Measurements from ENCODE around the gene TKT. TPM values are rescaled to one million over a fixed set of nuclear protein-coding genes. Genes with fewer than 3 reads are reported as not detected.

TKT gene
- total RNA-seq, 1 experiment from 2014 or later, result 446 TPM

DNA sequence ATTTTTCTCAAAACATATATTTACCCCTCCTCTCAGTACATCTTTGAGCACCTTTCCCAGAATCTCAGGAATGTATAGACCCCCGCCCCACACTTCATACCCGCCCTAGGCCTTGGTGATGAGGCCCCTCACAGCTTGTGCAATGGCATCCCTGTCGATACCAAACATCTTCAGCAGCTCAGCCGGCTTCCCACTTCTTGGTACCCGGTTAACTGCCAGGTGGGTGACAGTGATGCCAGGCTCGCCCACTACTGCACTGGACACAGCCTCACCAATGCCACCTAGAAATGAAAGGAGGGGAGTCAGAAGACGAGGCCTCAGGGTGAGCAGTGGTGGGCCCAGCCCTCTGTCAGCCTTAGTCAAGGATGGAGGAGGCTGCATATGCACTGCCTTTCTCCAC lies 30.2 kb downstream of the TKT start:
- intact Hi-C loops (cut with micrococcal nuclease; ENCODE audit: unreplicated experiment), result no loop called here
- TF ChIP-seq CTCF (IDR thresholded peaks at IDR 0.05; ENCODE audit: unreplicated experiment), result no peak
- H3K9me3 Mint-ChIP-seq (ENCODE audit: low read depth, unreplicated experiment), result no peaks in the 10 kb centered on the region
- H3K27ac Mint-ChIP-seq (ENCODE audit: unreplicated experiment), result no peak overlapping the region
- no peak for DNase-seq
- no peaks in the 10 kb centered on the region for H3K4me1 Mint-ChIP-seq (ENCODE audit: low read depth, unreplicated experiment)
- no peaks in the 10 kb centered on the region for H3K27me3 Mint-ChIP-seq (ENCODE audit: unreplicated experiment)
- BruUV-seq (replicated peaks), result no TSS peak
- no peak overlapping the region for H3K4me3 Mint-ChIP-seq (ENCODE audit: low read depth, unreplicated experiment)
- CTCF ChIA-PET, result no interaction called here
- peaks cover 83% of the 10 kb centered on the region for H3K36me3 Mint-ChIP-seq (ENCODE audit: insufficient read depth, unreplicated experiment)

DNA sequence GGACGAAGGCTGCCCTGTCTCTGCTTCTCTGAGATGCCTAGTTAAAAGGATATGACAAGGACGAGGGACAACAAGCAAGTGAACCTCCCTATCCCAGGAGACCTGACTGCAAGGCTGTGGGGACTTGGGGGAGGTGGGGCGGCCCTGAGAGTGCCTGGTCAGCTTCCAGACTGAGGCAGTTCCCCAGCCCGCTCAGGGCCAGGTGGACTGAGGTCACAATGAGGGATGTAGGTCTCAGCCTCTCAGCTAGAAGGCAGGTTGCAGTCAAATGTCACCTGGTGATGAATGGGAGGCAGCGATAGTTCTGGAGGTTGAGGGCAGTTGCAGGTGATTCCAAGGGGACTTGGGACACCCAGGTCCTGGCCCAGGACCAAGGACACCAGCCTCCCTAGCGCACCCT lies 30.6 kb downstream of the TKT start:
- Mint-ChIP-seq H3K9me3 (ENCODE audit: low read depth, unreplicated experiment) (no peaks in the 10 kb centered on the region), H3K36me3 (ENCODE audit: insufficient read depth, unreplicated experiment) (peaks cover 83% of the 10 kb centered on the region), H3K4me3 (ENCODE audit: low read depth, unreplicated experiment) (no peak overlapping the region), H3K4me1 (ENCODE audit: low read depth, unreplicated experiment) (no peaks in the 10 kb centered on the region), H3K27me3 (ENCODE audit: unreplicated experiment) (no peaks in the 10 kb centered on the region), H3K27ac (ENCODE audit: unreplicated experiment) (no peak overlapping the region)
- TF ChIP-seq CTCF (IDR thresholded peaks at IDR 0.05; ENCODE audit: unreplicated experiment), result no peak
- BruUV-seq (replicated peaks), result no TSS peak
- CTCF ChIA-PET, result no interaction called here
- intact Hi-C loops (cut with micrococcal nuclease; ENCODE audit: unreplicated experiment), result no loop called here
- DNase-seq, result no peak

GRCh38 chr3:53224536-53224935 lies 31.3 kb downstream of the TKT start:
- Mint-ChIP-seq H3K4me1 (ENCODE audit: low read depth, unreplicated experiment) (no peaks in the 10 kb centered on the region), H3K27ac (ENCODE audit: unreplicated experiment) (no peak overlapping the region), H3K27me3 (ENCODE audit: unreplicated experiment) (no peaks in the 10 kb centered on the region), H3K9me3 (ENCODE audit: low read depth, unreplicated experiment) (no peaks in the 10 kb centered on the region), H3K4me3 (ENCODE audit: low read depth, unreplicated experiment) (no peak overlapping the region), H3K36me3 (ENCODE audit: insufficient read depth, unreplicated experiment) (peaks cover 82% of the 10 kb centered on the region)
- no peak for DNase-seq
- intact Hi-C loops (cut with micrococcal nuclease; ENCODE audit: unreplicated experiment), result loop anchor here (5.0 kb wide), 2 partner anchors 63 to 128 kb away; no protein-coding TSS in a partner anchor
- CTCF ChIA-PET, result no interaction called here
- no peak for TF ChIP-seq CTCF (IDR thresholded peaks at IDR 0.05; ENCODE audit: unreplicated experiment)
- BruUV-seq (replicated peaks), result no TSS peak

GRCh38 chr3:53224026-53224425 lies 31.8 kb downstream of the TKT start:
- peaks cover 81% of the 10 kb centered on the region for H3K36me3 Mint-ChIP-seq (ENCODE audit: insufficient read depth, unreplicated experiment)
- H3K9me3 Mint-ChIP-seq (ENCODE audit: low read depth, unreplicated experiment), result no peaks in the 10 kb centered on the region
- H3K4me3 Mint-ChIP-seq (ENCODE audit: low read depth, unreplicated experiment), result no peak overlapping the region
- BruUV-seq (replicated peaks), result no TSS peak
- H3K27ac Mint-ChIP-seq (ENCODE audit: unreplicated experiment), result peak overlapping the region; percentile 47
- no peak for TF ChIP-seq CTCF (IDR thresholded peaks at IDR 0.05; ENCODE audit: unreplicated experiment)
- intact Hi-C loops (cut with micrococcal nuclease; ENCODE audit: unreplicated experiment), result loop anchor here (5.0 kb wide), 2 partner anchors 63 to 128 kb away; no protein-coding TSS in a partner anchor
- CTCF ChIA-PET, result no interaction called here
- no peaks in the 10 kb centered on the region for H3K27me3 Mint-ChIP-seq (ENCODE audit: unreplicated experiment)
- H3K4me1 Mint-ChIP-seq (ENCODE audit: low read depth, unreplicated experiment), result no peaks in the 10 kb centered on the region
- DNase-seq, result no peak
